Adrenal gland (tissue), 5 donors: ENCODE data around the gene ZYX.

Experiments used
- POLR2A ChIP-seq, 2 donors: fragments of 450-650 bp; IDR thresholded peaks; one replicate each; pipeline ENCODE4 v1.6.1; 2017; ENCODE audit warnings: antibody characterized with exemption in 2 of 2, mild to moderate bottlenecking in 2 of 2, moderate library complexity in 1 of 2
- TF ChIP-seq, protein P1 (sequence below), 6 experiments: fragments of 450-650 bp in 4 of 6; fragments of 200-600 bp in 2 of 6; sonication (generic) in 1 of 6; IDR thresholded peaks; 1 replicate in 5 of 6; 2 replicates in 1 of 6; pipeline versions ENCODE4 v1.5.1 to v1.8.0; 2016 to 2021; ENCODE audit warnings: antibody characterized with exemption in 6 of 6, mild to moderate bottlenecking in 2 of 6, moderate library complexity in 1 of 6
- donor health status: DM: no; HTN: no; CAD: no.

DNA sequence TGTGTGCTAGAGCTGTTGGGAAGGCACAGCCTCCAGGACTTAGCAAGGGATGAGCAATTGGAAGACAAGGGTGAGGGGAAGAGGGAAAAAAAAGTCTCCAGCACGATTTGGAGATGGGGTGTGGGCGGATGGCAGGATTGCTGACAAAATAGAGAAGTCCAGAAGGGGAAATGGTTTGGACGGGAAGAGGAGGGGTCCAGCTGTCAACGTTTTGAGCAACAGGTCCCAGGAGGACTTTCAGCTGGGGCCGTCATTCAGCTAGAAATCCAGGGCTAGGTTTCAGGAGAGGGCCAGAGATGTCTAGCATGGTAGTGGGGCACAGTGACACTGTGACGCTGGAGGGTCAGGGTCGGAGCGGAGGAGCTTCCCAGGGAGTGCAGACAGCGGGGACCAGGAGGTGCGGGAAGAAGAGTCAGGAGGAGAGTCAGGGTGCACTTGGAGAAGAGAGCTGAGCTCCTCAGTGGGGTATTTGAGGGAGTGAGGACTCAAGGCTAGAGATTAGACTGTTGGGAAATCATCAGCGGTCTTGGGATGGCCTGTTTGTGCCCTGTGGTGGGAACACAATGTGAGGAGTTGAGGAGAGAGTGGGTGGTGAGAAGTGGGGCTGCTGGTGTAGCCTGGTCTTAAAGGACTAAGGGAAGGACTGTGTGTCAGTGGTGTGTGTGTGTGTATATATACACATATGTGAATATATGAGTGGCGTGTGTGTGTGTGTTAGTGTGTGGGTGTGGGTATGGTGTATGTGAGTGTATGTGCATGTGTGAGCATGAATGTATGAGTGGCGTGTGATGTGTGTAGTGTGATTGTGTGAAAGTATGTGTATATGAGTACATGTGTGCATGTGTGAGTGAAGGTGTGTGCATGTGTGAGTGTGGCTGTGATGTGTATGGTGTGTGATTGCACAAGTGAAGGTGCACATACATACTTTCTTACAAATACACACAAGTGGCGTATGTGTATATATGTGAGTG, 3.8 kb downstream of the ZYX start:
- TF ChIP-seq POLR2A (IDR thresholded peaks at IDR 0.05): no peak
- TF ChIP-seq, protein P1, sequence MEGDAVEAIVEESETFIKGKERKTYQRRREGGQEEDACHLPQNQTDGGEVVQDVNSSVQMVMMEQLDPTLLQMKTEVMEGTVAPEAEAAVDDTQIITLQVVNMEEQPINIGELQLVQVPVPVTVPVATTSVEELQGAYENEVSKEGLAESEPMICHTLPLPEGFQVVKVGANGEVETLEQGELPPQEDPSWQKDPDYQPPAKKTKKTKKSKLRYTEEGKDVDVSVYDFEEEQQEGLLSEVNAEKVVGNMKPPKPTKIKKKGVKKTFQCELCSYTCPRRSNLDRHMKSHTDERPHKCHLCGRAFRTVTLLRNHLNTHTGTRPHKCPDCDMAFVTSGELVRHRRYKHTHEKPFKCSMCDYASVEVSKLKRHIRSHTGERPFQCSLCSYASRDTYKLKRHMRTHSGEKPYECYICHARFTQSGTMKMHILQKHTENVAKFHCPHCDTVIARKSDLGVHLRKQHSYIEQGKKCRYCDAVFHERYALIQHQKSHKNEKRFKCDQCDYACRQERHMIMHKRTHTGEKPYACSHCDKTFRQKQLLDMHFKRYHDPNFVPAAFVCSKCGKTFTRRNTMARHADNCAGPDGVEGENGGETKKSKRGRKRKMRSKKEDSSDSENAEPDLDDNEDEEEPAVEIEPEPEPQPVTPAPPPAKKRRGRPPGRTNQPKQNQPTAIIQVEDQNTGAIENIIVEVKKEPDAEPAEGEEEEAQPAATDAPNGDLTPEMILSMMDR (IDR thresholded peaks at IDR 0.05): no peak
